K562 treated with DMSO at 1 percent for 12 hours (cell line): Measurements from ENCODE around the gene STAC3. TPM values are rescaled to one million over a fixed set of nuclear protein-coding genes. Genes with fewer than 3 reads are reported as not detected.

ENCODE experiments used
- total RNA-seq: library from RNA; unstranded; fragments of 300-600 nt; gene quantifications from 2 replicates; pipeline ENCODE4 v1.2.3, GENCODE V29; 2022; ENCODE audit not compliant: insufficient read depth

The STAC3 gene
- 5.1 and 9.5 TPM in 2 replicates for total RNA-seq

DNA sequence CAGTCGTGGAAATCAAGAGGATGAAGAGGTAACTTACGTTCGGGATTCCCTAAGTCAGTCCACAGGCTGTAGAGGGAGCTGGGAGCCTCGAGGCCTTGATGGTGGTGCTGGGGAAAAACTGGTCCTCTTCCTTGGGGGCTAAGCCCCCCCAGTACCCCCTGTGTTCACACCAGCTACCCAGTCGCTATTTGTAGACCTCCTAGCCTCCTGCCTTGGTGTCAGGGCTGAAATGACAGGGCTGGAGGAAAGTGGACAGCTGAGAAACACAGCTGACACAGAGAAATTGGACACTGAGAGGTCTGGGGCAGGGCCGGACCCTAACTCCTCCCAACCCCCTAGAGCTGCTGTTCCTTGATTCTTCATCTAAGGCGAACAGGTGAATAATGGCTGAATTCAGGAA lies at the start of gene STAC3:
STAC3 (minus strand) TSS at position 232 of the 400 bp plus-strand sequence. CDS start 1,551 bp downstream, outside the sequence.

DNA sequence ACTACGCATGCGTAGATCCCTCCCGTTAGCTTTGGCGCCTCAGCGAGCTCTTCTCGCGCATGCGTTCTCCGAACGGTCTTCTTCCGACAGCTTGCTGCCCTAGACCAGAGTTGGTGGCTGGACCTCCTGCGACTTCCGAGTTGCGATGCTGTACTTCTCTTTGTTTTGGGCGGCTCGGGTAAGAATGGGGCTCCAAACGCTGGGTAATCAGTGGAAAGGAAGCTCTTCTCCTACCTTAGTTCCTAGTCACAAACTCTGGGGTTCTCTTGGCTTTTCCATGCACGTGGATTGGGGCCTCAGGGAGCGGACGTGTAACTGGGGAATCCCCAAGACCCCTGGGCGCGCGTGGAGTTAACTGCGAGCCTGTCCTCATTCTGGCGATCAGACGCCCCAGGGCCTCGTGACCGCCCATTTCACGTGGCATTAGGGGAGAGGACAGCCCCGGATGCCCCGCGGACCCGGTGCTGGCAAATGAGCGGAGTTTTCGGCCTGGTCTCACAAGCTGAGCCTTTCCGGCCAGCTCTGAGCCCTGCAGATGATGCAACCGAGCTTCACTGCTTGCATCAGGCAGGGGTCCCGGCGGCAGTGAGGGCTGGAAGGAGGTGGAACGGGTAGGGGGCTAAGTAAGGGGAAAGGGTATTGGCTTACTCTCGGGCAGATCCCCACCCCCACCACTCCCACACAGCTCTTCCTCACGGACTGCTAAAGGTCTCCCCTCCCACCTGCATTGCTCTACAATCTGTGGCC lies 21.2 kb downstream of the STAC3 start, which contains the start of gene SHMT2:
SHMT2 (plus strand) TSS at position 78 of the 747 bp plus-strand sequence; CDS start at position 146, 68 bp downstream.

GRCh38 chr12:57216014-57216911 lies 34.7 kb downstream of the STAC3 start, which contains the start of gene NXPH4:
NXPH4 (plus strand) TSS chr12:57216794; CDS start chr12:57216970, 176 bp downstream.

Other genes with a start within 250 kb of the STAC3 start
- gene ZBTB39, start 244.6 kb downstream of the STAC3 start, total RNA-seq: 2.9 and 13.3 TPM in 2 replicates
- gene TAC3, start 234.7 kb downstream of the STAC3 start, total RNA-seq: not detected in 2 replicates
- 0.21 TPM in 1 of 2 replicates, not detected in the other for gene MYO1A, start 201.1 kb downstream of the STAC3 start, total RNA-seq
- gene NEMP1, start 172.4 kb downstream of the STAC3 start, total RNA-seq: 9.3 and 40.5 TPM in 2 replicates
- gene NAB2, start 162.1 kb downstream of the STAC3 start, total RNA-seq: 28.3 and 31.9 TPM in 2 replicates
- gene STAT6, start 139.8 kb downstream of the STAC3 start, total RNA-seq: 21.4 and 45.6 TPM in 2 replicates
- 0.64 and 2.9 TPM in 2 replicates for gene LRP1, start 122.7 kb downstream of the STAC3 start, total RNA-seq
- gene LRP1-AS, start 103.6 kb downstream of the STAC3 start, total RNA-seq: not detected in 2 replicates
- 10.6 and 11.7 TPM in 2 replicates for gene NXPH4, start 34.4 kb downstream of the STAC3 start, total RNA-seq
- gene SHMT2, start 21.5 kb downstream of the STAC3 start, total RNA-seq: 394 and 460 TPM in 2 replicates
- gene R3HDM2, start 179.9 kb upstream of the STAC3 start, total RNA-seq: 11.4 and 26.3 TPM in 2 replicates
- gene INHBC, start 183.6 kb upstream of the STAC3 start, total RNA-seq: 0.97 TPM in 1 of 2 replicates, not detected in the other
- gene INHBE, start 204.1 kb upstream of the STAC3 start, total RNA-seq: 44.7 and 60.8 TPM in 2 replicates
- 0.49 and 3.3 TPM in 2 replicates for gene GLI1, start 208.6 kb upstream of the STAC3 start, total RNA-seq
- 7.4 and 10.8 TPM in 2 replicates for gene ARHGAP9, start 228.7 kb upstream of the STAC3 start, total RNA-seq
- 373 and 994 TPM in 2 replicates for gene MARS1, start 236.9 kb upstream of the STAC3 start, total RNA-seq